GM12875 (cell line): ENCODE measurements around the gene MTREX.

ENCODE experiments used
- H3K4me3 ChIP-seq: one replicate; pipeline ENCODE4 v1.5.1; 2011; ENCODE audit warnings: low read depth, low read length, control low read depth
- CTCF ChIP-seq: IDR thresholded peaks from 2 replicates; pipeline ENCODE4 v1.5.1; 2011; ENCODE audit warnings: low read depth, mild to moderate bottlenecking, control low read depth, inconsistent platforms, low read length, moderate library complexity, borderline replicate concordance; ENCODE audit not compliant: insufficient read depth

Gene MTREX

DNA sequence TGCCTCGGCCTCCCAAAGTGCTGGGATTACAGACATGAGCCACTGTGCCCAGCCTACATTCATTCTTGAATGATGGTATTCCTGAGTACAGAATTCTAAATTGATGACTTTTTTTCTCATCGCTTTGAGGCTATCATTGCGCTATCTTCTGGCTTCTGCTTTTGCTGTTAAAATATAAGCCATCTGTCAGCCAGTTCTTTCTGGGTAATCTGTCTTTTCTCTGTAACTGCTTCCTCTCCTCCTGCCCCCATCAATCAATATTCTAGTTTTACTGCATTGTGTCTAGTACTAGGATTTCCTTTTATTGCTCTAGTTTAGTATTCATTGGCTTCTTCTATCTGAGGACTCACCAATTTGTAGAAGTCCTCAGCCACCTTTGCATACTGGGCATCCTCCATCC, 138.0 kb downstream of the MTREX start:
- H3K4me3 ChIP-seq = no peak overlapping the region
- TF ChIP-seq CTCF = no peak

GRCh38 chr5:55446640-55447351, 139.0 kb downstream of the MTREX start:
- no peak overlapping the region for H3K4me3 ChIP-seq
- no peak for TF ChIP-seq CTCF

GRCh38 chr5:55450050-55450765, 142.4 kb downstream of the MTREX start:
- no peak overlapping the region for H3K4me3 ChIP-seq
- no peak for TF ChIP-seq CTCF

- no peak overlapping the region for H3K4me3 ChIP-seq
- TF ChIP-seq CTCF = no peak
These were observed 144.2 kb downstream of the MTREX start for GRCh38 chr5:55451976-55452375.

- TF ChIP-seq CTCF = no peak
- no peak overlapping the region for H3K4me3 ChIP-seq
These were observed 145.4 kb downstream of the MTREX start for GRCh38 chr5:55453211-55453610.

GRCh38 chr5:55454282-55454681, 146.5 kb downstream of the MTREX start:
- no peak for TF ChIP-seq CTCF
- no peak overlapping the region for H3K4me3 ChIP-seq
